T-helper 2 cell treated with Interferon-gamma antibody and Interleukin-4, amounts not matched to agents 5 μg/mL and 100 μg/mL, for 36 hours (primary cell): ENCODE measurements around the gene SLC25A1.

Experiments used
- DNase-seq: peaks from one replicate; pipeline ENCODE4 v3.0.0; 2021; ENCODE audit warnings: low spot score
- H3K27ac Mint-ChIP-seq: one replicate; pipeline ENCODE4 v1.8.0; 2021; ENCODE audit warnings: mild to moderate bottlenecking, mixed read lengths
- H3K27me3 Mint-ChIP-seq: one replicate; pipeline ENCODE4 v1.8.0; 2021; ENCODE audit warnings: low read depth, mixed read lengths
- H3K36me3 Mint-ChIP-seq: one replicate; pipeline ENCODE4 v1.8.0; 2021; ENCODE audit warnings: low read depth, mixed read lengths
- H3K4me1 Mint-ChIP-seq: one replicate; pipeline ENCODE4 v1.8.0; 2021; ENCODE audit warnings: low read depth, mixed read lengths
- H3K4me3 Mint-ChIP-seq: one replicate; pipeline ENCODE4 v1.8.0; 2022; ENCODE audit warnings: mild to moderate bottlenecking, moderate library complexity, mixed read lengths
- H3K9me3 Mint-ChIP-seq: one replicate; pipeline ENCODE4 v1.8.0; 2021; ENCODE audit warnings: mixed read lengths

The SLC25A1 gene

DNA sequence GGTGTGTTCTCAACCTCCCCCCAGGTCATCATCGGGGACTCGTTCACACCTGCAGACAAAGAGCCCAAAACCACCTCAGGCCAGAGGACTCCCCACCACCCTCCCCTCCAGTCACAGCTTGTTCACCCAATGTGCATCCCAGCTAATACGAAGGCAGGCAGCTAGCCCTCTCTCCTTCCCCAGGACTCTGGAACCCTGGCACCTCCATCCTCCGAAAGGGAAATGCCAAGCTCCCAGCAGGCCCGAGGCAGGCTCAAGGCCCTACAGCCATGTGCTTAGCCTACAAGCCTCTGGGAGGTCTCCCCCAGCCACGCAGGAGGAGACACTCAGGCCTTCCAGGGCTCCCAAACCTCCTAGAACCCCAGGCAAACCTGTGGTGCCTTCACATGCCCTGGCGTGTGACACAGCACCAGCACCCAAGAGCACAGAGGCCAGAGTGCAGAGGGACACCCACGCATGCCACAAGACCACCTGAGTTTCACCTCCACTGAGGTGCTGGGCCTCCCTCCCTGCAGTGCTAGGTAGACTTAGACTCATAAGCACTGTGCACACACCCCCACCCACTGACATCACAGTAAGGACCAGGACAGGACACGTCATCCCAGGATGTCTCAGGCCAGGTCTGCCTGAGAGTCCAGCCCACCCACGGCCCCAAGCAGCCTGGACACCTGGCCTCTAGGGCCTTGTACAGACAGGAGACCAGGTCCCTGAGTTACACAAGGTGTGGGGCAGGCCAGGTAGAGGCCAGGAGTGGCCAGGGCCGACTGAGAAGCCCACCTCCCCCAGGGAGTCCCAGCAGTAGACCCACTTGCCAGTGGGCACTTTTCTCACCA is 40.9 kb downstream of the SLC25A1 start:
- Mint-ChIP-seq H3K4me3 (no peak overlapping the region), H3K27ac (no peak overlapping the region), H3K9me3 (no peaks in the 10 kb centered on the region), H3K27me3 (no peaks in the 10 kb centered on the region), H3K4me1 (no peaks in the 10 kb centered on the region), H3K36me3 (peaks cover 36% of the 10 kb centered on the region)
- DNase-seq: no peak

DNA sequence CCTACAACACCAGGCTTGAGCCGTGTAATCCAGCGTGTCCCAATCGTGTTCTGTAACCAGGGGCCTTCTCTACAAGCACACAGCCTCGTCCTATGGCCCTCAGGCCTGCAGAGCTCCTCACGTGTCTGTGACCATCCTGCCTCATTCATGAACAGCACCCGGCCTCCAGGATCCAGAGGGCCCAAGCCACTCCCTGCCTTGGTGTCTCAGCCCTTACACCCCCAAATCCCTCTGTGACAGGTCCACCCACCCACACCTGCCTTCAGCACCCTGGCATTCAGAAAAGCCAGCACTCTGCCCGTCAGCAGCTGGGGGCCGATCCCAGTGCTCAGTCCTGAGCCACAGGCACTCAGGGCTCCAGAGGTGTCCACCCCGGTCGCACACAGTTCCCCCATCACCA is 41.6 kb downstream of the SLC25A1 start:
- Mint-ChIP-seq H3K27ac (no peak overlapping the region), H3K9me3 (no peaks in the 10 kb centered on the region), H3K4me3 (no peak overlapping the region), H3K27me3 (no peaks in the 10 kb centered on the region), H3K36me3 (peaks cover 33% of the 10 kb centered on the region), H3K4me1 (no peaks in the 10 kb centered on the region)
- DNase-seq: no peak

DNA sequence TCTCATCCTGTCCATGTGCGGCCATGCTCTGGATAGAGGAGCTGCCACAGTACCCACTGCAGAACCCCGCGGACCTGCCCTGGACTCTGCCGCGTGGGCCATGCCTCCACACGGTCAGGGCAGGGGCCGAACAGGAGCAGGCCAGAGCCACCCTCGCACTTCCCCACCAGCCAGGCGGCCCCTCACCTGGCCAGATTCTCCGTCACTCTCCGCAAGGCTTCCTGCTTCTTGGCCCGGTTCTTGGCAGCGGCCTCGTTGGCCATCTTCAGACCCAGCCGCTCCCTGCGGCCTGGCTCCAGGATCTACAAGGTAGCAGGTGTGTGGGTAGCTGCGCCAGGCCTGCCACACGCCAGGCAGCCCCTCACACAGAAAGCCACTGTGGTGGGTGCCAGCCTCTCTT is 43.7 kb downstream of the SLC25A1 start:
- H3K27ac Mint-ChIP-seq: no peak overlapping the region
- no peaks in the 10 kb centered on the region for H3K9me3 Mint-ChIP-seq
- DNase-seq: no peak
- H3K27me3 Mint-ChIP-seq: no peaks in the 10 kb centered on the region
- H3K4me1 Mint-ChIP-seq: no peaks in the 10 kb centered on the region
- peaks cover 28% of the 10 kb centered on the region for H3K36me3 Mint-ChIP-seq
- no peak overlapping the region for H3K4me3 Mint-ChIP-seq

DNA sequence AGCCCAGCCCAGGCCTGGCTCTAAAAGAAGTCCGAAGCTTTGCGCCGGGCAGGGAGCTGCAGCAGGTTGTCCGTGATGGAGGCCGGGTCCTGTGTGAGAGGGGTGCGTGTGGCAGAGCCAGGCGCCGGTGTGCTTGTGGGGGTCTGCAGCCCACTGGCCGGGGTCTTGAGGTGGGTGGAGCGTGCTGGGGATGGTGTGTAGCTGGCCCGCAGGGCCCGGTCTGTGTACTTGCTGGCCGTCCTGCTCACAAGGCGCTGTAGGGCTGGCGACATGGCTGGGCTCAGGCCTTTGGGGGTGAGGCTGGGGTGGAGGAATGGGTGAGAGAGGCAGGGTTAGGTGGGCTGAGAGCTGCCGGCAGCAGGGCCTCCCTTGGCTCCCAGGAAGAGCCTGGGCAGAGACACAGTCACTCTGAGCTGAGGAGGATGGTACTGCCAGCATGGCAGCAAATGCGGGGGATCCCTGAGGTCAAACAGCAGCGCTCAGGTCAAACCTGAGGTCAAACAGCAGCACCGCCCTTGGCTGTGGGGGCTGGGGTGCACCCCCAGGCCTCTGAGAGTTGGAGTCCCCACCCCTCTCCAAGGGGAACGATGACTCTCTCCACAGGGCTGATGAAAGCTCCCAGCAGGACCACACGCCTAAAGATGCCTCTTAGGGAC is 44.2 kb downstream of the SLC25A1 start:
- H3K9me3 Mint-ChIP-seq: no peaks in the 10 kb centered on the region
- no peak for DNase-seq
- no peak overlapping the region for H3K27ac Mint-ChIP-seq
- no peak overlapping the region for H3K4me3 Mint-ChIP-seq
- peaks cover 23% of the 10 kb centered on the region for H3K36me3 Mint-ChIP-seq
- H3K27me3 Mint-ChIP-seq: no peaks in the 10 kb centered on the region
- H3K4me1 Mint-ChIP-seq: no peaks in the 10 kb centered on the region

DNA sequence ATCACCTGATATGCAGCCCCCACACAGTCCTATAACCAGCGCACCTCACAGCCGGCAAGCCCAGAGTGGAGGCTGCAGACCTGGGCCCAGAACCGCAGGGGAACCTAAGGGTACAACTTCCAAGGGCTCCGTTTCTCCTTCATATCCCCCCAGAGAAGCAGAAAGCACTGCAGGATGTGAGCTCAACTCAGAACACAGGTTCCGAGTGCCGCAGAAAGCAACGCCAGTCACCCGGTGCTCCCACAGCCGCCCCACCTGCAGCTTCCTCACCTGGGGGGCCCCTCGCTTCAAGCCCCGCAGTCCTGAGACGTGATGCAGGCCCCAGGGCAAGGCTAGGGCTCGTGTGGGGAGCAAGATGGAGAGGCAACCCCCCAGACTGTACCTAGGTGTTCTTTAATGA is 45.0 kb downstream of the SLC25A1 start:
- Mint-ChIP-seq H3K4me3 (no peak overlapping the region), H3K9me3 (no peaks in the 10 kb centered on the region), H3K27me3 (no peaks in the 10 kb centered on the region), H3K36me3 (peaks cover 21% of the 10 kb centered on the region), H3K27ac (no peak overlapping the region), H3K4me1 (no peaks in the 10 kb centered on the region)
- DNase-seq: no peak

DNA sequence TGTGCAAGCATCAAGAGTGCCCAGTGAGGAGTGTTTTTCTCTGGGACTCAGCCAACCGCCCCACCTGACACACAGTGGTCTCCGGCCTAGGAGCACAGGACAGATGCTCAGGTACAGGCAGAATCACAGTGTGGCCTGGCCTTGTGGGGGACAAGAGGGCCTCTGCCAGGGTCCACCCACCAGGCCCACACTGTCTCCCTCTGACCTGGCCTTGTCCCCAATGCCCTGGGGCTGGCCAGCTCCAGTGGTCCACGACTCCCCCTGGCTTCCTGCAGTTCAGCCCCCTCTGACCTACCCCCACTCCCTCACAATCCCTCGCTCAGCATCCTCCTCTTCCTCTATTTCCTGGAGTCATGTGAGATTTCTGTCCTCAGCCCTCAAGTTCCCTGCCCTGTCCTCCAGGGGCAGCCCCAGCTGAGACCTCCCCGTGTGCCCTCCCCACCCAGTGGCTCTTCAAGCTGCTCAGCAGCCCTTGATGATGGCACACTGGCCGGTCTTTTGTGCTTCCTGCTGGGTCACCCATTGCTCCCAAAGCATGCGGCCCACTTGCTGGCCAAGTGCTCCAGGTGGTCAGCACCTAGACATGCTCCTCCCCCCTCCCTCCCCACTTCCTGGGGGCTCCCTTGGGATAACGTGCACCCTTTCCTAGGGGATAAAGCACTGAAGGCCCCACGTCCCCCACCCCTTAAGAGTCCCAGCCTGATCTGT is 45.7 kb downstream of the SLC25A1 start:
- Mint-ChIP-seq H3K4me1 (no peaks in the 10 kb centered on the region), H3K4me3 (no peak overlapping the region), H3K9me3 (no peaks in the 10 kb centered on the region), H3K27ac (no peak overlapping the region), H3K36me3 (peaks cover 21% of the 10 kb centered on the region), H3K27me3 (no peaks in the 10 kb centered on the region)
- DNase-seq: no peak

DNA sequence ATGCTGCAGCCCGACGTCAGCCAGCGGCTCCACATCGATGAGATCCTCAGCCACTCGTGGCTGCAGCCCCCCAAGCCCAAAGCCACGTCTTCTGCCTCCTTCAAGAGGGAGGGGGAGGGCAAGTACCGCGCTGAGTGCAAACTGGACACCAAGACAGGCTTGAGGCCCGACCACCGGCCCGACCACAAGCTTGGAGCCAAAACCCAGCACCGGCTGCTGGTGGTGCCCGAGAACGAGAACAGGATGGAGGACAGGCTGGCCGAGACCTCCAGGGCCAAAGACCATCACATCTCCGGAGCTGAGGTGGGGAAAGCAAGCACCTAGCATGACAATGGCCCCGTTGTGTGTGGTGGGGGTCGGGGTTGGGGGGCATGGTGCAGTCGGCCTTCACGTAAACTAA is 46.4 kb downstream of the SLC25A1 start:
- DNase-seq: no peak
- peaks cover 15% of the 10 kb centered on the region for H3K36me3 Mint-ChIP-seq
- no peak overlapping the region for H3K27ac Mint-ChIP-seq
- no peaks in the 10 kb centered on the region for H3K27me3 Mint-ChIP-seq
- H3K4me3 Mint-ChIP-seq: no peak overlapping the region
- no peaks in the 10 kb centered on the region for H3K4me1 Mint-ChIP-seq
- H3K9me3 Mint-ChIP-seq: no peaks in the 10 kb centered on the region

DNA sequence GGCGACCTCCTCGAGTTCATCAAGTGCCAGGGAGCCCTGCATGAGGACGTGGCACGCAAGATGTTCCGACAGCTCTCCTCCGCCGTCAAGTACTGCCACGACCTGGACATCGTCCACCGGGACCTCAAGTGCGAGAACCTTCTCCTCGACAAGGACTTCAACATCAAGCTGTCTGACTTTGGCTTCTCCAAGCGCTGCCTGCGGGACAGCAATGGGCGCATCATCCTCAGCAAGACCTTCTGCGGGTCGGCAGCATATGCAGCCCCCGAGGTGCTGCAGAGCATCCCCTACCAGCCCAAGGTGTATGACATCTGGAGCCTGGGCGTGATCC is 46.9 kb downstream of the SLC25A1 start:
- DNase-seq: no peak
- Mint-ChIP-seq H3K36me3 (peaks cover 12% of the 10 kb centered on the region), H3K27ac (no peak overlapping the region), H3K27me3 (no peaks in the 10 kb centered on the region), H3K9me3 (no peaks in the 10 kb centered on the region), H3K4me1 (no peaks in the 10 kb centered on the region), H3K4me3 (no peak overlapping the region)

DNA sequence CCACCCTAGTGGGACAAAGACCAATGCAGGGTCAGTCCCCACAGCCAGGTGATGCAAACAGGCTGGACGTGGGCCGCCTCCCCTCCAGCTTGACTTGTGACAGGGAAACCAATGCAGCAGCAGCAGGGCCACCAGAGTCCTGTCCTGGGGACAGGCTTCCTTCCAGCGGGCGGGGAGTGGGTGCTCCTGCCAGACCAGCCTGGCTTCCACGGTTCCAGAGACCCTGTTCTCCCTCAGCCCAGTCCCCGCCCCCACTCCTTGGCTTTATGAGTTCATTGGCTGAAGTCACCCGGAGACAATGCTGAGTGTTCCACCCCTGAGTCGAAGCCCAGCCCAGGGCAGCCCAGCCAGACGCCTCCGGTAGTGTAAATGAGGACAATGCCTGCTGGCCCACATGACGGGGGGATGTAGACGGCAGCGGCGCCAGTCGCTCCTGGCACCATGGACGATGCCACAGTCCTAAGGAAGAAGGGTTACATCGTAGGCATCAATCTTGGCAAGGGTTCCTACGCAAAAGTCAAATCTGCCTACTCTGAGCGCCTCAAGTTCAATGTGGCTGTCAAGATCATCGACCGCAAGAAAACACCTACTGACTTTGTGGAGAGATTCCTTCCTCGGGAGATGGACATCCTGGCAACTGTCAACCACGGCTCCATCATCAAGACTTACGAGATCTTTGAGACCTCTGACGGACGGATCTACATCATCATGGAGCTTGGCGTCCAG is 47.4 kb downstream of the SLC25A1 start, which contains the start of gene TSSK2:
Gene TSSK2, plus strand, starts transcription at position 350 of the 726 bp plus-strand sequence. Its CDS starts 92 bp downstream, at position 442.
- Mint-ChIP-seq H3K27me3 (no peaks in the 10 kb centered on the region), H3K4me1 (no peaks in the 10 kb centered on the region), H3K9me3 (no peaks in the 10 kb centered on the region), H3K27ac (no peak within 1 kb of the TSS), H3K4me3 (no peak within 1 kb of the TSS), H3K36me3 (peaks cover 8% of the 10 kb centered on the region)
- no peak for DNase-seq

DNA sequence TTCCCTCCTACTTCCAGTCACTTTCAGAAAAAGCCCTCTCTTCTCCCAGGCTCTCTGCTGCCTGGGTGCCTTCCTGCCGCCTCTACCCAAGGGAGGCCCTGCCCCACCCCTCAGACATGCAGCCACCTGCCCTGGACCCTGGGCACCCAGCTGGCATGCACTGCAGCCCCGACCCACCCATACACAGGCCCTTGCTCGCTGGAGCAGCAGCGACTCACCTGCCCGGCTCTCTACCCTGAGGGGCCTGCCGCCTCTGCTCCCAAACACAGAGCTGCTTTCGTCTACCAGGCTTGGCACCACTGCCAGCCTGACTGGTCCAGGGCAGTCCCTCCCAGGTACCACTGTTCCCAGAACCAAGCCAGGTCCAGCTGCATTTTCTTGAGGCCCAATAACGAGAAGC is 48.7 kb downstream of the SLC25A1 start:
- Mint-ChIP-seq H3K9me3 (no peaks in the 10 kb centered on the region), H3K4me3 (no peak overlapping the region), H3K27ac (no peak overlapping the region), H3K27me3 (no peaks in the 10 kb centered on the region), H3K36me3 (peaks cover 2% of the 10 kb centered on the region), H3K4me1 (no peaks in the 10 kb centered on the region)
- no peak for DNase-seq

DNA sequence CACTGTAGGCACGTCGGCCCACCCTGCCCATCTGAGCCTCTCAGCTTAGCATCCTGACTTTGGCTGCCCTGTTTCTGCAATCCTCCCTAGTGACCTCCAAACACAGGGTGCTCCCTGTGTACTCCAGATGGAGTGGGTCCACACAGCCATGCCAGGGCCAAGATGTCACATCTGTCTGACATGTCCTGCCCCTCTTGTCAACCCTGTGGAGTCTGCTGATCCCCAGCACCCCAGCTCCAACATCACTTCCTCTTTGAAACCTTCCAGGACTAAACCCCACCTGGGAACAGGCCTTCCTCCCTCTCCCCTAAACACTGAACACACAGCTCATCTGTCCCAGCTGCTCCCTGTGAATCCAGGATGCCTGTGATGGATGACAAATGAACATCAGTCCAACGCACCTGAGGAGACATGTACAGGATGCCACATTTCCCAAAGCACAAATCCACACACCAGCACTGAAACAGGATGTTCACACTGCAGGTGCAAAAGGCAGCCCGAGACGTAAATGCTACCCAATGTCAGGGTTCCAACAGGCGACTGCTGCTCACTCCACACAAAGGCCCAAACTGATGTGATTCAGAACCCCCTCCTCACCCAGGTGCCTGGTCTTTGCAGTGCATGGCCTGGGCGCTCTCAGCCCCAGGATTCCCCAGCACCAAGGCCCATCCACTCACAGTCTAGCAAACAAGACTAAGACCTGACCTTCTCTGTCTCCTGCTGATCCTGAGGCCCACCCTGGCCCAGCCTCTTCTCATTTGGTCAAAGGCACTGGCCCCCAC is 49.4 kb downstream of the SLC25A1 start:
- no peaks in the 10 kb centered on the region for H3K4me1 Mint-ChIP-seq
- no peak overlapping the region for H3K27ac Mint-ChIP-seq
- H3K36me3 Mint-ChIP-seq: peaks cover 2% of the 10 kb centered on the region
- DNase-seq: no peak
- H3K9me3 Mint-ChIP-seq: no peaks in the 10 kb centered on the region
- no peak overlapping the region for H3K4me3 Mint-ChIP-seq
- H3K27me3 Mint-ChIP-seq: no peaks in the 10 kb centered on the region

DNA sequence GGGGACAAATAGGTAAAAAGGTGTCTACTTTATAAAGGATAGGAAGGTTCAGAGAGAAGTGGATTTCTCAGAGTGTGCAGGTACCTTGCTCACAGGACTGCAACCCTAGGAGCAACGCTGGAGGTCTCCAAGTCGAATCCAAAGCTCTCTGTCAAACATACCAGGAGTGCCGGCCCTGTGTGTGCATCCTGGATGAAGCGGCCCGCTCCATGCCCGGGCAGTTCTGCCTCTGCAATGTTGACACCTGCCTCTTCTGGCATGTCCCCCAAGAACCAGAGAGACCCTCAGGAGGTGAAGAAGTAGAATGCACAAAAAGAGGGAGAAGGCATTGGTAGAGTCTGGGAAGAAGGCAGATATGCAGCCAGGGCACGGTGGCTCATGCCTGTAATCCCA is 50.5 kb downstream of the SLC25A1 start:
- Mint-ChIP-seq H3K27me3 (no peaks in the 10 kb centered on the region), H3K27ac (no peak overlapping the region), H3K4me3 (no peak overlapping the region), H3K36me3 (no peaks in the 10 kb centered on the region), H3K4me1 (peaks cover 3% of the 10 kb centered on the region), H3K9me3 (no peaks in the 10 kb centered on the region)
- DNase-seq: no peak

DNA sequence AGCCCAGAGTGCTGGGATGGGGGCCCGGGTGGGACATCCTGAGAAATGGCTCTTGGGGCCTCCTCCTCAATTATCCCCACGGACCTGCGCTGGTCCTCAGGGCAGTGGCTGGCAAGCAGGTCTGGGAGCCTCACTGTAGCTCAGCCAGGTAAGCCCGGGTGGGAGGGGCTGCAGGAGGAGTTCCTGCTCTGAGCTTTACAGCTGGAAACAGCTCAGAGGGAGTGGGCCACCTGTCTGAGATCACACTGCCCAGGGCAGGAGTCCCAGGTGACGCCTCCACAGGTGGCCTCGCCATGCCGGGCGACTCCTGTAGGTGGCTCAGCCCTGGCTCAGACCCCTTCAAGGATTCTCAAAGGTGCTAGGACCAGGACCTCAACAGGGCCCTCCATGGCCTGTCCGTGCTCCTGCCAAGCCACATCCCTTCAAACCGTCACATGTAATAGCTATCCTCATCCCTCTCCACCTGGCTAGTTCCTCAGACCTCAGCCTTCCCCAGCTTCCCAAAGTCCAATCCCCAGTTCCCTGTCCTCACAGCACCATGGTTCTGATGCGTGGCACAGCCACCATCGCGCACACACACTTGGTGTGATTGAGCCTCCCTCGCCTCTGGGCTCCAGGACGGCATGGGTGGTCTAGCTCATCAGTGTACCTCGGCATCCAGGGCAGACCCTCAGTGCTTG is 51.1 kb downstream of the SLC25A1 start:
- Mint-ChIP-seq H3K4me1 (peaks cover 7% of the 10 kb centered on the region), H3K9me3 (no peaks in the 10 kb centered on the region), H3K27ac (no peak overlapping the region), H3K27me3 (no peaks in the 10 kb centered on the region), H3K4me3 (no peak overlapping the region), H3K36me3 (no peaks in the 10 kb centered on the region)
- DNase-seq: no peak
